Lung (tissue), 12 donors: ENCODE measurements around the gene PROKR1. TPM values are rescaled to one million over a fixed set of nuclear protein-coding genes. Genes with fewer than 3 reads are reported as not detected.
A peak's percentile ranks its signal among the peaks of the same experiment; 100 is the strongest.
"Not testable (repeated sequence)": the region's sequence is repeated elsewhere in the genome, so short reads cannot be mapped to it uniquely, and the experiment has no call there.

Experiments
- ATAC-seq: fragments of 200-7000 bp; cut with Tn5 transposase; one replicate; pipeline ENCODE4 v1.9.1; 2020; ENCODE audit warnings: moderate number of reproducible peaks; ENCODE audit not compliant: insufficient read depth, low FRiP score
- DNase-seq, 3 donors: peaks; one replicate each; pipeline ENCODE4 v3.0.0-alpha.2; 2013 to 2017
- H3K27ac ChIP-seq, 2 donors: one replicate each; pipeline ENCODE4 v1.5.1; 2013; ENCODE audit warnings: mild to moderate bottlenecking in 2 of 2, moderate library complexity in 2 of 2, control low read depth in 1 of 2, inconsistent platforms in 1 of 2, low read depth in 1 of 2, low read length in 1 of 2
- H3K27me3 ChIP-seq, 3 donors: one replicate each; pipeline ENCODE4 v1.5.1; 2013; ENCODE audit warnings: low read length in 2 of 3; ENCODE audit not compliant: control insufficient read depth in 3 of 3, insufficient read depth in 3 of 3
- H3K36me3 ChIP-seq, 4 donors: one replicate each; pipeline ENCODE4 v1.5.1; 2013; ENCODE audit warnings: low read length in 4 of 4, mild to moderate bottlenecking in 1 of 4, moderate library complexity in 1 of 4; ENCODE audit not compliant: control insufficient read depth in 4 of 4, insufficient read depth in 4 of 4
- H3K4me1 ChIP-seq, 5 donors: one replicate each; pipeline ENCODE4 v1.5.1; 2013; ENCODE audit warnings: low read length in 5 of 5, mild to moderate bottlenecking in 2 of 5, moderate library complexity in 1 of 5; ENCODE audit not compliant: control insufficient read depth in 5 of 5, insufficient read depth in 5 of 5
- H3K4me3 ChIP-seq: one replicate; pipeline ENCODE4 v1.5.1; 2013; ENCODE audit warnings: mild to moderate bottlenecking, control low read depth, moderate library complexity
- H3K9ac ChIP-seq, 2 donors: one replicate each; pipeline ENCODE4 v1.5.1; 2013; ENCODE audit warnings: low read length in 2 of 2, control low read depth in 1 of 2; ENCODE audit not compliant: insufficient read depth in 1 of 2
- H3K9me3 ChIP-seq, 4 donors: one replicate each; pipeline ENCODE4 v1.5.1; 2013; ENCODE audit warnings: low read length in 3 of 4, mild to moderate bottlenecking in 1 of 4, moderate library complexity in 1 of 4; ENCODE audit not compliant: control insufficient read depth in 4 of 4, insufficient read depth in 3 of 4
- WGBS, 2 donors: extraction: QIAGEN DNeasy Blood & Tissue Kit; methylation state at CpG; one replicate each; pipeline ENCODE4 v1.1.7; 2013; 5-methylcytosine and 5-hydroxymethylcytosine counted together
- polyA plus RNA-seq, 2 donors: library from polyadenylated mRNA; stranded (reverse); fragments of 200-250 nt; gene quantifications; one replicate each; pipeline ENCODE4 v1.2.1, GENCODE V29; 2013
- total RNA-seq, 2 donors: library from RNA; depleted of rRNA in 1 of 2; stranded (reverse); fragments of >200 nt in 1 of 2; gene quantifications; one replicate each; pipeline ENCODE4 v1.2.1, GENCODE V29; 2014 to 2021
- TF ChIP-seq, protein P1 (sequence below): IDR thresholded peaks from 2 replicates; pipeline ENCODE4 v1.5.1; 2012; ENCODE audit warnings: mild to moderate bottlenecking; ENCODE audit errors: control extremely low read depth, extremely low read depth
- donor health status: control.
- donor health status: control.
- donor health status: Bipolar disorder and iron deficiency.
- donor health status: healthy.
- donor health status: DM: yes; HTN: yes; CAD: no.

PROKR1 gene
- total and polyA plus RNA-seq, 4 donors: 0.01 TPM; not detected in 3

DNA sequence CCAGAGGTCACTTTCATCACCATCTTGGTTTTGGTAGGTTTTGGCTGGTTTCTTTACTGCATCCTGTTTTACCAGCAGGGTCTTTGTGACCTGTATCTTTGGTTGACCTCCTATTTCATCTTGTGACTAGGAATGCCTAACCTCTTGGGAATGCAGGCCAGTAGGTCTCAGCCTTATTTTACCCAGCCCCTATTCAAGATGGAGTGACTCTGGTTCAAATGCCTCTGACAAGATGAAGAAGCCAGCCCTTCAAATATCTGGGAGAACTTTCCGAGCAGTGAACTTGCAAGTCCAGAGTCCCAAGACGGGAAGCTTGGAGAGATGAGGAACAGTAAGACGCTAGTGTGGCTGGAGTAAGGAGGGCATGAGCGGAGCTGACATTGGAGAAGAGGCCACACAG lies 28.6 kb downstream of the PROKR1 start:
- no peaks in the 10 kb centered on the region for H3K36me3 ChIP-seq
- TF ChIP-seq, protein P1, sequence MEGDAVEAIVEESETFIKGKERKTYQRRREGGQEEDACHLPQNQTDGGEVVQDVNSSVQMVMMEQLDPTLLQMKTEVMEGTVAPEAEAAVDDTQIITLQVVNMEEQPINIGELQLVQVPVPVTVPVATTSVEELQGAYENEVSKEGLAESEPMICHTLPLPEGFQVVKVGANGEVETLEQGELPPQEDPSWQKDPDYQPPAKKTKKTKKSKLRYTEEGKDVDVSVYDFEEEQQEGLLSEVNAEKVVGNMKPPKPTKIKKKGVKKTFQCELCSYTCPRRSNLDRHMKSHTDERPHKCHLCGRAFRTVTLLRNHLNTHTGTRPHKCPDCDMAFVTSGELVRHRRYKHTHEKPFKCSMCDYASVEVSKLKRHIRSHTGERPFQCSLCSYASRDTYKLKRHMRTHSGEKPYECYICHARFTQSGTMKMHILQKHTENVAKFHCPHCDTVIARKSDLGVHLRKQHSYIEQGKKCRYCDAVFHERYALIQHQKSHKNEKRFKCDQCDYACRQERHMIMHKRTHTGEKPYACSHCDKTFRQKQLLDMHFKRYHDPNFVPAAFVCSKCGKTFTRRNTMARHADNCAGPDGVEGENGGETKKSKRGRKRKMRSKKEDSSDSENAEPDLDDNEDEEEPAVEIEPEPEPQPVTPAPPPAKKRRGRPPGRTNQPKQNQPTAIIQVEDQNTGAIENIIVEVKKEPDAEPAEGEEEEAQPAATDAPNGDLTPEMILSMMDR: no peak
- DNase-seq (no peak), ATAC-seq (no peak)
- no peak overlapping the region for H3K27ac ChIP-seq
- peaks cover 0 to 2% (median 0%) of the 10 kb centered on the region in 4 donors for H3K9me3 ChIP-seq
- H3K4me1 ChIP-seq: no peaks in the 10 kb centered on the region
- H3K27me3 ChIP-seq: no peaks in the 10 kb centered on the region
- no peak overlapping the region for H3K9ac ChIP-seq
- H3K4me3 ChIP-seq: no peak overlapping the region
- 95 to 98% methylated on average over 4 of the region's 4 CpGs for WGBS, 2 donors

DNA sequence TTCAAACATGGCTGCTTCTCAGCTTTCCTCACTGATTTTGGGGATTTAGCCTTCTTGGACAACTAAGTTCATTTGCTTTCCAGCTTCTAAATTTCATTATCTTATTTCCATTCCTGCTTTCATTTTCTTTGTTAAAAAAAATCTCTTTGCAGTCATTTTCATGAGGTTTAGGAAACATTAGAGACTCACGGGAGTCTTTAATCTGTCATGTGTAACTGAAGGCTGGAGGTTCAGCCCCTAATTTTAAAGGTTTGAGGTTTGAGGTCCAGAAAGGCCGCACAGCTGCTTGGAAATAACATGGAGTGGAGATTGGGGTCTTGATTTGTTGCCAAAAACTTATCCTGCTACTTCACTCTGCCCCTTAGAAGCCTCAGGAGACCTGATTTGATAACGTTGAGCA lies 30.3 kb downstream of the PROKR1 start:
- 72 to 94% methylated on average over 3 of the region's 3 CpGs for WGBS, 2 donors
- Histone ChIP-seq H3K27me3 (no peaks in the 10 kb centered on the region), H3K9ac (no peak overlapping the region), H3K36me3 (no peaks in the 10 kb centered on the region), H3K4me3 (no peak overlapping the region), H3K9me3 (peaks cover 0 to 2% (median 0%) of the 10 kb centered on the region in 4 donors), H3K27ac (no peak overlapping the region), H3K4me1 (no peaks in the 10 kb centered on the region)
- TF ChIP-seq, protein P1: no peak
- no peak for DNase-seq
- no peak for ATAC-seq

DNA sequence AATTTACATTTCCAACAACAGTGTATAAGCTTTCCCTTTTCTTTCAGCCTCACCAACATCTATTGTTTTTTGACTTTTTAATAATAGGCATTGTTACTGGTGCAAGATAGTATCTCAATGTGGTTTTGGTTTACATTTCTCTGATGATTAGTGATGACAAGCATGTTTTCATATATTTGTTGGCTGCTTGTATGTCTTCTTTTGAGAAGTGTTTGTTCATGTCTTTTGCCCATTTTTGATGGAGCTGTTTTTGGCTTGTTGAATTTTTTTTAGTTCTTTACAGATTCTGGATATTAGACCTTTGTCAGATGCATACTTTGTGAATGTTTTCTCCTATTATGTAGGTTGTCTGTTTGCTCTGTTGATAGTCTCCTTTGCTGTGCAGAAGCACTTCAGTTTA lies 32.1 kb downstream of the PROKR1 start:
- Histone ChIP-seq H3K36me3 (no peaks in the 10 kb centered on the region), H3K27ac (no peak overlapping the region), H3K4me1 (no peaks in the 10 kb centered on the region), H3K4me3 (no peak overlapping the region), H3K9me3 (peaks cover 0 to 2% (median 0%) of the 10 kb centered on the region in 4 donors), H3K27me3 (no peaks in the 10 kb centered on the region), H3K9ac (no peak overlapping the region)
- DNase-seq: no peak
- TF ChIP-seq, protein P1: no peak
- no peak for ATAC-seq

DNA sequence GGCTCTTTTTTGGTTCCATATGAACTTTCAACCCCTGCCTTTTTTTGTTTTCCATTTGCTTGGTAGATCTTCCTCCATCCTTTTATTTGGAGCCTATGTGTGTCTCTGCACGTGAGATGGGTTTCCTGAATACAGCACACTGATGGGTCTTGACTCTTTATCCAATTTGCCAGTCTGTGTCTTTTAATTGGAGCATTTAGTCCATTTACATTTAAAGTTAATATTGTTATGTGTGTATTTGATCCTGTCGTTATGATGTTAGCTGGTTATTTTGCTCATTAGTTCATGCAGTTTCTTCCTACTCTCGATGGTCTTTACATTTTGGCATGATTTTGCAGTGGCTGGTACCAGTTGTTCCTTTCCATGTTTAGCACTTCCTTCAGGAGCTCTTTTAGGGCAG lies 34.5 kb downstream of the PROKR1 start:
- ATAC-seq, H3K9me3 ChIP-seq, H3K9ac ChIP-seq, DNase-seq, H3K27ac ChIP-seq, H3K36me3 ChIP-seq, H3K4me3 ChIP-seq, H3K27me3 ChIP-seq, H3K4me1 ChIP-seq: not testable (repeated sequence)
- WGBS, 2 donors: 94% methylated on average over 2 to 3 of the region's 3 CpGs

DNA sequence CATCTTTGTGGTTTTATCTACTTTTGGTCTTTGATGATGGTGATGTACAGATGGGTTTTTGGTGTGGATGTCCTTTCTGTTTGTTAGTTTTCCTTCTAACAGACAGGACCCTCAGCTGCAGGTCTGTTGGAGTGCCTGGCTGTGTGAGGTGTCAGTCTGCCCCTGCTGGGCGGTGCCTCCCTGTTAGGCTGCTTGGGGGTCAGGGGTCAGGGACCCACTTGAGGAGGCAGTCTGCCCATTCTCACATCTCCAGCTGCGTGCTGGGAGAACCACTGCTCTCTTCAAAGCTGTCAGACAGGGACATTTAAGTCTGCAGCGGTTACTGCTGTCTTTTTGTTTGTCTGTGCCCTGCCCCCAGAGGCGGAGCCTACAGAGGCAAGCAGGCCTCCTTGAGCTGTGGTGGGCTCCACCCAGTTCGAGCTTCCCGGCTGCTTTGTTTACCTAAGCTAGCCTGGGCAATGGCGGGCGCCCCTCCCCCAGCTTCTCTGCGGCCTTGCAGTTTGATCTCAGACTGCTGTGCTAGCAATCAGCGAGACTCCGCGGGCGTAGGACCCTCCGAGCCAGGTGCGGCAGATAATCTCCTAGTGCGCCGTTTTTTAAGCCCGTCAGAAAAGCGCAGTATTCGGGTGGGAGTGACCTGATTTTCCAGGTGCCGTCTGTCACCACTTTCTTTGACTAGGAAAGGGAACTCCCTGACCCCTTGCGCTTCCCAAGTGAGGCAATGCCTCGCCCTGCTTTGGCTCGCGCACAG lies 36.0 kb downstream of the PROKR1 start:
- not testable (repeated sequence) for H3K36me3 ChIP-seq
- DNase-seq: peak in 2 of 3 donors; percentile 20 to 35

DNA sequence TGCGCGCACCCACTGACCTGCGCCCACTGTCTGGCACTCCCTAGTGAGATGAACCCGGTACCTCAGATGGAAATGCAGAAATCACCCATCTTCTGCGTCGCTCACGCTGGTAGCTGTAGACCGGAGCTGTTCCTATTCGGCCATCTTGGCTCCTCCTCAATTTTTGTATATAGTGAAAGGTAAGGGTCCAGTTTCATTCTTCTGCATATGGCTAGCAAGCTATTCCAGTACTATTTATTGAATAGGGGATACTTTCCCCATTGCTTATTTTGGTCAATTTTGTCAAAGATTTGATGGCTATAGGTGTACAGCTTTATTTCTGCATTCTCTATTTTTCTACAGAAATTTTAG lies 36.5 kb downstream of the PROKR1 start:
- H3K36me3 ChIP-seq, DNase-seq, H3K9me3 ChIP-seq, H3K27ac ChIP-seq, H3K9ac ChIP-seq, ATAC-seq, H3K4me3 ChIP-seq, H3K27me3 ChIP-seq, H3K4me1 ChIP-seq: not testable (repeated sequence)
- 71 to 87% methylated on average over 5 of the region's 9 CpGs for WGBS, 2 donors

More for the DNA sequence above, 36.0 kb downstream of the PROKR1 start:
- H3K9me3 ChIP-seq, ATAC-seq, H3K27ac ChIP-seq, H3K9ac ChIP-seq, H3K4me1 ChIP-seq, H3K4me3 ChIP-seq, H3K27me3 ChIP-seq: not testable (repeated sequence)
- WGBS, 2 donors: 45 to 76% methylated on average over 21 to 25 of the region's 25 CpGs
